Smooth muscle cell (in vitro differentiated cells): ENCODE results near the gene NELFE. TPM values are rescaled to one million over a fixed set of nuclear protein-coding genes. Genes with fewer than 3 reads are reported as not detected.

Experiments
- DNase-seq: peaks from one replicate; lab custom pipeline; 2025; ENCODE audit not compliant: unreplicated experiment; lab: John Stamatoyannopoulos, UW
- H2AFZ ChIP-seq: fragments of 200-600 bp; sonication (generic); 2 replicates; pipeline ENCODE4 v1.6.0; 2016; ENCODE audit warnings: antibody characterized with exemption, low read depth, mild to moderate bottlenecking
- H3F3A ChIP-seq: fragments of 200-600 bp; sonication (generic); 2 replicates; pipeline ENCODE4 v1.6.0; 2017; ENCODE audit warnings: antibody characterized with exemption, low read depth
- H3K27ac ChIP-seq: fragments of 200-600 bp; sonication (generic); 2 replicates; pipeline ENCODE4 v1.5.1; 2016; ENCODE audit warnings: low read depth, mild to moderate bottlenecking
- H3K27me3 ChIP-seq: fragments of 200-600 bp; sonication (generic); 2 replicates; pipeline ENCODE4 v1.6.1; 2016; ENCODE audit warnings: low read depth, mild to moderate bottlenecking
- H3K36me3 ChIP-seq: fragments of 200-600 bp; sonication (generic); 2 replicates; pipeline ENCODE4 v1.5.1; 2016; ENCODE audit warnings: low read depth
- H3K4me1 ChIP-seq: fragments of 200-600 bp; sonication (generic); 2 replicates; pipeline ENCODE4 v1.5.1; 2016; ENCODE audit warnings: low read depth
- H3K4me2 ChIP-seq: fragments of 200-600 bp; sonication (generic); 2 replicates; pipeline ENCODE4 v1.6.0; 2016; ENCODE audit warnings: mild to moderate bottlenecking
- H3K4me3 ChIP-seq: fragments of 200-600 bp; sonication (generic); 2 replicates; pipeline ENCODE4 v1.5.1; 2016; ENCODE audit warnings: mild to moderate bottlenecking
- H3K79me2 ChIP-seq: fragments of 200-600 bp; sonication (generic); 2 replicates; pipeline ENCODE4 v1.6.0; 2016; ENCODE audit warnings: low read depth, mild to moderate bottlenecking
- H3K9ac ChIP-seq: fragments of 200-600 bp; sonication (generic); 2 replicates; pipeline ENCODE4 v1.6.0; 2016; ENCODE audit warnings: low read depth
- H3K9me3 ChIP-seq: fragments of 200-600 bp; sonication (generic); replicated peaks from 2 replicates; pipeline ENCODE4 v1.5.1; 2016; ENCODE audit warnings: low read depth
- H4K20me1 ChIP-seq: fragments of 200-600 bp; sonication (generic); 2 replicates; pipeline ENCODE4 v1.6.0; 2016; ENCODE audit warnings: low read depth
- WGBS: methylation state at CpG from one replicate; pipeline ENCODE4 v1.1.7; 2016; ENCODE audit warnings: low lambda C conversion rate; 5-methylcytosine and 5-hydroxymethylcytosine counted together
- polyA plus RNA-seq: library from polyadenylated mRNA; unstranded; fragments of >200 nt; fragmentation: Nextera tagmentation; extraction: Ambion mirVana; gene quantifications from 2 replicates; pipeline ENCODE4 v1.2.1, GENCODE V29; 2016
- total RNA-seq: library from RNA; depleted of rRNA; stranded (reverse); fragments of >200 nt; gene quantifications from 2 replicates; pipeline ENCODE4 v1.2.3, GENCODE V29; 2014
- TF ChIP-seq, protein P1 (sequence below): fragments of 200-600 bp; sonication (generic); IDR thresholded peaks from 2 replicates; pipeline ENCODE4 v1.5.1; 2017; ENCODE audit warnings: borderline replicate concordance, mild to moderate bottlenecking, antibody characterized with exemption; ENCODE audit not compliant: insufficient read depth, poor library complexity, severe bottlenecking

Gene NELFE
- total and polyA plus RNA-seq, 2 experiments from 2014 or later = 91.5 to 134 TPM

DNA sequence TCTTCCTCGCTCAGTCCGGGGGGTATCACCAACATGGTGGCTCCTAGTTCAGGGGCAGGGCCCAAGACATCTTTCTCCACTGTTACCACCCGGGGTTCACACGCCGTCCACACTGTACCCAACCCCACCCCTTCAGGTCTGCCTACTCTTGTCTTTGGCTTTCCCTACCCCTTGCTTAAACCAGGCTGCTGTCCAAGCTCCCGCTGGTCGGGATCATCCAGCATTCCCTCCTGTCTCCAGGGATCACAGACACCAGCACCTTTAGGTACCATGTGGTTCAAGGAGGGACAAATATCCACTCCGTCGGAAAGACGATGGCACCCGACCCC lies 395 bp downstream of the NELFE start:
- peaks cover 4% of the 10 kb centered on the region for H3K36me3 ChIP-seq
- no peaks in the 10 kb centered on the region for H3K27me3 ChIP-seq
- no peaks in the 10 kb centered on the region for H3K9me3 ChIP-seq
- WGBS = 16% methylated on average over 11 of the region's 11 CpGs
- H3K4me3 ChIP-seq = peak overlapping the region; percentile 92
- no peak for DNase-seq
- H3F3A ChIP-seq = no peaks in the 10 kb centered on the region
- TF ChIP-seq, protein P1, sequence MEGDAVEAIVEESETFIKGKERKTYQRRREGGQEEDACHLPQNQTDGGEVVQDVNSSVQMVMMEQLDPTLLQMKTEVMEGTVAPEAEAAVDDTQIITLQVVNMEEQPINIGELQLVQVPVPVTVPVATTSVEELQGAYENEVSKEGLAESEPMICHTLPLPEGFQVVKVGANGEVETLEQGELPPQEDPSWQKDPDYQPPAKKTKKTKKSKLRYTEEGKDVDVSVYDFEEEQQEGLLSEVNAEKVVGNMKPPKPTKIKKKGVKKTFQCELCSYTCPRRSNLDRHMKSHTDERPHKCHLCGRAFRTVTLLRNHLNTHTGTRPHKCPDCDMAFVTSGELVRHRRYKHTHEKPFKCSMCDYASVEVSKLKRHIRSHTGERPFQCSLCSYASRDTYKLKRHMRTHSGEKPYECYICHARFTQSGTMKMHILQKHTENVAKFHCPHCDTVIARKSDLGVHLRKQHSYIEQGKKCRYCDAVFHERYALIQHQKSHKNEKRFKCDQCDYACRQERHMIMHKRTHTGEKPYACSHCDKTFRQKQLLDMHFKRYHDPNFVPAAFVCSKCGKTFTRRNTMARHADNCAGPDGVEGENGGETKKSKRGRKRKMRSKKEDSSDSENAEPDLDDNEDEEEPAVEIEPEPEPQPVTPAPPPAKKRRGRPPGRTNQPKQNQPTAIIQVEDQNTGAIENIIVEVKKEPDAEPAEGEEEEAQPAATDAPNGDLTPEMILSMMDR = no peak
- no peaks in the 10 kb centered on the region for H4K20me1 ChIP-seq
- H3K79me2 ChIP-seq = peaks cover 32% of the 10 kb centered on the region
- H3K4me1 ChIP-seq = peaks cover 8% of the 10 kb centered on the region
- peak overlapping the region; percentile 86 for H2AFZ ChIP-seq
- H3K4me2 ChIP-seq = peak overlapping the region; percentile 91
- H3K9ac ChIP-seq = peak overlapping the region; percentile 97
- peak overlapping the region; percentile 86 for H3K27ac ChIP-seq

DNA sequence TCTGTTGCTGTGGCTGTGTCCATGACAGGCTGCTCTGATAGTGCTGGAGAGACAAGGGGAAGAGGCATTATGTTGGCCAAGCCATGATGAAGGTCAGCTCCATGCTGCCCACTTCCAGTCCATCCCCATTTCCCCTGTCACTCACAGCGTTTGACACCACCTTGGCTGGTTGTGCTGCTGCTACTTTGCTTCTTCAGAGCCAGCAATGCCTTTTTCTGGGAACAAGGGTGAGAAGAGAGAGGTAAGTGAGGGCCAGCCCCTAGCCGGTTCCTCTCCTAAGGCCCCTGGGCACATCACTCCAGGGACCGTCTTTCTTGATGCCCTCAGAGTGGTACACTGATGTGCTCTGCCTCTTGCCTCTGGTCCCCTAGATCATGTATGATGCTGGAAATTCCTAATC lies 2.0 kb downstream of the NELFE start:
- H3K27me3 ChIP-seq = no peaks in the 10 kb centered on the region
- TF ChIP-seq, protein P1 = no peak
- H3K79me2 ChIP-seq = peaks cover 32% of the 10 kb centered on the region
- 100% methylated on average over 3 of the region's 3 CpGs for WGBS
- no peaks in the 10 kb centered on the region for H4K20me1 ChIP-seq
- no peak overlapping the region for H3K9ac ChIP-seq
- H3K36me3 ChIP-seq = peaks cover 4% of the 10 kb centered on the region
- H3K9me3 ChIP-seq = no peaks in the 10 kb centered on the region
- H3K27ac ChIP-seq = no peak overlapping the region
- H2AFZ ChIP-seq = no peak overlapping the region
- H3K4me1 ChIP-seq = peaks cover 8% of the 10 kb centered on the region
- H3K4me3 ChIP-seq = no peak overlapping the region
- H3K4me2 ChIP-seq = no peak overlapping the region
- DNase-seq = no peak
- peaks cover 6% of the 10 kb centered on the region for H3F3A ChIP-seq

- no peaks in the 10 kb centered on the region for H4K20me1 ChIP-seq
- H3K79me2 ChIP-seq = peaks cover 20% of the 10 kb centered on the region
- peaks cover 6% of the 10 kb centered on the region for H3F3A ChIP-seq
- no peak overlapping the region for H3K9ac ChIP-seq
- TF ChIP-seq, protein P1 = no peak
- DNase-seq = no peak
- peaks cover 3% of the 10 kb centered on the region for H3K4me1 ChIP-seq
- H3K9me3 ChIP-seq = no peaks in the 10 kb centered on the region
- no peak overlapping the region for H3K4me3 ChIP-seq
- H3K36me3 ChIP-seq = peaks cover 4% of the 10 kb centered on the region
- WGBS = 97% methylated on average over 28 of the region's 28 CpGs
- no peak overlapping the region for H3K27ac ChIP-seq
- no peak overlapping the region for H2AFZ ChIP-seq
- H3K27me3 ChIP-seq = no peaks in the 10 kb centered on the region
- no peak overlapping the region for H3K4me2 ChIP-seq
Measured at GRCh38 chr6:31954511-31954910, 4.3 kb downstream of the NELFE start.

DNA sequence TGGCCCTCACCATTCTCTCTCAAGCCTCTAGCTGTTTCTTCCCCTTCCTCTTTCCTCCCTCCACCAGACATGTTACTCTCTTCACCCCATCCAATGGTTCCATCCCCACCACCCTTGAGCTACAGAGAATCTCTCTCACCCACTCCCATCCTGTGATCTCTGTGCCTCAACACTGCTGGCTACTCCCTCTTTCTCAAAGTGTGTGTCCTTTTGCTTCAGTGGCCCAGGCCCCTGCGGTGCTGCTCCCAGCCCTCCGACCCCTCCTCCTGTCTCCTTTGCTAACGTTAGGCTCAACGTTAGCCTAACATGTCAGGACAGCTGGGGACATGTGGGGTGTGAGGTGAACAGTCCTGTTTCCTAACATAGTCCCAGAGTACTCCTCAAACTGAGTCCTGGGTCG lies 5.9 kb downstream of the NELFE start:
- no peaks in the 10 kb centered on the region for H4K20me1 ChIP-seq
- peaks cover 6% of the 10 kb centered on the region for H3F3A ChIP-seq
- DNase-seq = no peak
- 94% methylated on average over 5 of the region's 5 CpGs for WGBS
- no peak overlapping the region for H3K9ac ChIP-seq
- no peaks in the 10 kb centered on the region for H3K27me3 ChIP-seq
- peaks cover 4% of the 10 kb centered on the region for H3K36me3 ChIP-seq
- peaks cover 9% of the 10 kb centered on the region for H3K79me2 ChIP-seq
- H3K9me3 ChIP-seq = no peaks in the 10 kb centered on the region
- H2AFZ ChIP-seq = no peak overlapping the region
- H3K4me3 ChIP-seq = no peak overlapping the region
- no peak overlapping the region for H3K4me2 ChIP-seq
- no peak overlapping the region for H3K27ac ChIP-seq
- no peaks in the 10 kb centered on the region for H3K4me1 ChIP-seq
- TF ChIP-seq, protein P1 = no peak
